Right atrium auricular region (tissue), 2 donors: ENCODE results near the gene LUZP2. TPM values are rescaled to one million over a fixed set of nuclear protein-coding genes. Genes with fewer than 3 reads are reported as not detected.
A peak's percentile ranks its signal among the peaks of the same experiment; 100 is the strongest.

Experiments
- DNase-seq: peaks from one replicate; pipeline ENCODE4 v3.0.0-alpha.2; 2019; ENCODE audit warnings: low spot score
- H3K27ac ChIP-seq, 2 donors: fragments of 200-600 bp; sonication (generic); 1 replicate in 1 of 2; 2 replicates in 1 of 2; pipeline ENCODE4 v1.5.1; 2016 to 2019
- H3K27me3 ChIP-seq, 2 donors: fragments of 200-600 bp; sonication (generic); one replicate each; pipeline versions ENCODE4 v1.5.1 to v1.6.0; 2017 to 2019
- H3K36me3 ChIP-seq: fragments of 200-600 bp; sonication (generic); one replicate; pipeline ENCODE4 v1.5.1; 2016
- H3K4me1 ChIP-seq, 2 donors: fragments of 200-600 bp; sonication (generic); one replicate each; pipeline versions ENCODE4 v1.5.1 to v1.6.0; 2017 to 2019
- H3K4me3 ChIP-seq, 2 donors: fragments of 200-600 bp; sonication (generic); 1 replicate in 1 of 2; 2 replicates in 1 of 2; pipeline ENCODE4 v1.5.1; 2017 to 2019; ENCODE audit warnings: mild to moderate bottlenecking in 1 of 2, moderate library complexity in 1 of 2
- H3K9me3 ChIP-seq, 2 donors: fragments of 200-600 bp; sonication (generic); one replicate each; pipeline ENCODE4 v1.5.1; 2019
- total RNA-seq, 2 donors: library from RNA; depleted of rRNA; stranded (reverse); fragments of >200 nt; gene quantifications; one replicate each; pipeline ENCODE4 v1.1.0, GENCODE V29; 2016
- TF ChIP-seq, protein P1 (sequence below), 2 donors: fragments of 200-600 bp; sonication (generic); IDR thresholded peaks; one replicate each; pipeline ENCODE4 v1.5.1; 2019; ENCODE audit warnings: antibody characterized with exemption in 2 of 2

LUZP2 gene
- under 1 TPM in 1 of 2 donors, not detected in 1; 0.19 TPM for total RNA-seq

DNA sequence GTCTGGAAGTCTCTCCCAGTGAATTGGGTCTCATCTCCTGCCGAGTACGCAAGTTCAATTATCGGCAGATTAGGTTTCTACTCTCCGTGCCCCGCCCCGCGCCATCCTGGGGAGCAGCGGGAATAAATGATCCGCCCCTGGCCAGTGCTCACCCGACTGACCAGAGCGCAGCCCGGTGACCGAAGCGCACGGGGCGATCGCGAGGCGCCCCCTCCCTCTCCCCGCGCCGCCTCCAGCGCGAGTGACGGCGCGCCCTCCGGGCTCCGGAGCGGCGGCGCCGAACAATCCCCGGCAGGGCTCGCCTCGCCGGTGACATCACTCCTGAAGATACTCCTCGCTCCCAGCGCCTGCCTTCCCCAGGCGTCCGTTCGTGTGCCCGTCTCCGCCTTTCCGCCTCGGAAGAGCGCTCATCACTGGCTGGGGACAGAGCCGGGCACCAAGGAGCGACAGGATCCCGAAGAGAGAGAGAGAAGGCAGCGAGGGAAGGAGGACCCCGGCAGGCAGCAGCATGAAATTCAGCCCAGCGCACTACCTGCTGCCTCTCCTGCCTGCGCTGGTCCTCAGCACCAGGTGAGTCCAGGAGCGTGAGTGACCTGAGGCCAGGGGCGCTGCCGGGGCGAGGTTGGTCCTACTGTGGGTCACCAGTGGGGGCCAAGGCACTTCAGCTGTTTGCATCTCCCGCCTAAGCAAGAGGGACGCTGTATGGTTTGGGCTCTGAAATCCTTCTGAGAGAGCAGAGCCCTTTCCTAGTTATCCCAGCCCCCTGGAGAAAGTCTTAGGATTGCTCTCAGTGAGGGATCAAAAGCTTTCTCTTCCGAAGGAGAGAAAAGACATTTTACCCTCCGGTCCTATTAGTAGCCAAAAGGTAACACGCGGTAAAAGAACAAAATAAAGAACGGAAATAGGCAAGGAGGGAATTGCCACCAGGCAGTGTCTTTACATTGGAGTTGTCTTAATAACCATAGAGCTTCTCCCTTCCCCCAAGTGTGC, at the start of gene LUZP2:
Gene LUZP2, plus strand, starts transcription at position 318 of the 990 bp plus-strand sequence.
- no peaks in the 10 kb centered on the region for H3K9me3 ChIP-seq
- no peak for DNase-seq
- peaks cover 0 to 3% of the 10 kb centered on the region in 2 donors for H3K27me3 ChIP-seq
- TF ChIP-seq, protein P1, sequence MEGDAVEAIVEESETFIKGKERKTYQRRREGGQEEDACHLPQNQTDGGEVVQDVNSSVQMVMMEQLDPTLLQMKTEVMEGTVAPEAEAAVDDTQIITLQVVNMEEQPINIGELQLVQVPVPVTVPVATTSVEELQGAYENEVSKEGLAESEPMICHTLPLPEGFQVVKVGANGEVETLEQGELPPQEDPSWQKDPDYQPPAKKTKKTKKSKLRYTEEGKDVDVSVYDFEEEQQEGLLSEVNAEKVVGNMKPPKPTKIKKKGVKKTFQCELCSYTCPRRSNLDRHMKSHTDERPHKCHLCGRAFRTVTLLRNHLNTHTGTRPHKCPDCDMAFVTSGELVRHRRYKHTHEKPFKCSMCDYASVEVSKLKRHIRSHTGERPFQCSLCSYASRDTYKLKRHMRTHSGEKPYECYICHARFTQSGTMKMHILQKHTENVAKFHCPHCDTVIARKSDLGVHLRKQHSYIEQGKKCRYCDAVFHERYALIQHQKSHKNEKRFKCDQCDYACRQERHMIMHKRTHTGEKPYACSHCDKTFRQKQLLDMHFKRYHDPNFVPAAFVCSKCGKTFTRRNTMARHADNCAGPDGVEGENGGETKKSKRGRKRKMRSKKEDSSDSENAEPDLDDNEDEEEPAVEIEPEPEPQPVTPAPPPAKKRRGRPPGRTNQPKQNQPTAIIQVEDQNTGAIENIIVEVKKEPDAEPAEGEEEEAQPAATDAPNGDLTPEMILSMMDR (IDR thresholded peaks at IDR 0.05), result no peak
- H3K27ac ChIP-seq, result no peak within 1 kb of the TSS
- H3K4me3 ChIP-seq, result peak within 1 kb of the TSS in 1 of 2 donors; percentile 41
- H3K4me1 ChIP-seq, result no peaks in the 10 kb centered on the region
- no peaks in the 10 kb centered on the region for H3K36me3 ChIP-seq

DNA sequence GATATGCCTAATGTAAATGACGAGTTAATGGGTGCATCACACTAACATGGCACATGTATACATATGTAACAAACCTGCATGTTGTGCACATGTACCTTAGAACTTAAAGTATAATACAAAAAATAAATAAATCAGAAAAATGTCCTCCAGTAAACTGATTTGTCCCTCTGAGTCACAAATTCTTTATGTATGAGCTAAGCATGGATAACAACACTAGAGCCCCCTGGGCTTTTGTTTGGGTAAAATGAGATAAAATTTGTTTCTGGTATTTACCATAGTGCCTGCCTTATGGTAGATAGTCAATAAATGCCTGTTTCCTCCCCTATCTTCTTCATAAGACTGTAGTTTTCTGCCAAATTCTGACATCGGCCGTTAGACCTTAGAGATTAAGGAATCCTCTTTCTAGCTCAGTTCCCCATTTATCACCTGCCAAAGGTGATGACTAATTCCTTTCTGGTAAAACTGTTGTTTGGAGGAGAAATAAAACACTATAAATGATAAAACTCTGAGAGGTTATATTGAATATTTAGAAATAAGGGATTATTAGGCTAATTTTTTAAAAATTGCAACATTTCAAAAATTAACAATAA, 43.6 kb upstream of the LUZP2 start:
- Histone ChIP-seq H3K36me3 (no peaks in the 10 kb centered on the region), H3K27me3 (no peaks in the 10 kb centered on the region), H3K27ac (no peak overlapping the region), H3K4me3 (no peak overlapping the region), H3K9me3 (no peaks in the 10 kb centered on the region), H3K4me1 (no peaks in the 10 kb centered on the region)
- DNase-seq, result no peak
- TF ChIP-seq, protein P1 (IDR thresholded peaks at IDR 0.05), result no peak

DNA sequence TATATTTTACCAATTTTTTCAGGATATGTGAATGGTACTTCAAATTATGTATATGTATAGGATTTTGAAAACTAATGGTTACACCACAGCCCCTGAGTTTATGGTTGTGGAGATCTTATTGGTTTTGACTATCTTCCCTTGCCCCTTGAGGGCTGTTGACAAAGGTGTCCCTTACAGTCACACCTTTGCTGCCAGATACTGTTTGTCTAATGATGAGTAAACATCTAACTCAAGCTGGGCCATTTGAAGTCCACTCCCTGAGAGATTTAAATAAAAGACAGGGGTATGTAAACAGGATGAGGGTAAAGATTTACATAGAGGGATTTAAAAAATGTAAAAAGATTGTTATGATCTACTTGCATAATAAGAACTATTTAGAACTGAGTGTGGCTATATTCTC, 38.9 kb upstream of the LUZP2 start:
- H3K9me3 ChIP-seq, result no peaks in the 10 kb centered on the region
- TF ChIP-seq, protein P1 (IDR thresholded peaks at IDR 0.05), result no peak
- no peaks in the 10 kb centered on the region for H3K36me3 ChIP-seq
- no peak overlapping the region for H3K4me3 ChIP-seq
- no peak for DNase-seq
- H3K4me1 ChIP-seq, result no peaks in the 10 kb centered on the region
- H3K27me3 ChIP-seq, result no peaks in the 10 kb centered on the region
- H3K27ac ChIP-seq, result no peak overlapping the region

DNA sequence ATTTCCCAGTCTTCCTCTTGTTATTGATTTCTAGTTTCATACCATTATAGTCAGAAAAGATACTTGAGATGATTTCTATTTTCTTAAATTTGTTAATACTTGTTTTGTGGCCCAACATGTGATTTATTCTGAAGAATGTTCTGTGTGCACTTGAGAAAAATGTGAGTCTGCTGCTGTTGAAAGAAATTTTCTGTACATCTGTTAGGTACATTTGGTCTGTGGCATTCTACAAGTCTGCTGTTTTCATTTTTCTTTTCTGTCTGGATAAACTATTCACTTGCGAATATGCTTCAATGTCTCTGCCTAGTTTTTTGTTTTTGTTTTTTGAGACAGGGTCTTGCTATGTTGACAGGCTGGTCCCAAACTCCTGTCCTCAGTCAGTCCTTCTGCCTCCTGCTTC, 26.4 kb upstream of the LUZP2 start:
- Histone ChIP-seq H3K4me1 (no peaks in the 10 kb centered on the region), H3K27ac (no peak overlapping the region), H3K36me3 (no peaks in the 10 kb centered on the region), H3K9me3 (peaks cover 0 to 7% of the 10 kb centered on the region in 2 donors), H3K27me3 (no peaks in the 10 kb centered on the region), H3K4me3 (no peak overlapping the region)
- DNase-seq, result no peak
- TF ChIP-seq, protein P1 (IDR thresholded peaks at IDR 0.05), result no peak

DNA sequence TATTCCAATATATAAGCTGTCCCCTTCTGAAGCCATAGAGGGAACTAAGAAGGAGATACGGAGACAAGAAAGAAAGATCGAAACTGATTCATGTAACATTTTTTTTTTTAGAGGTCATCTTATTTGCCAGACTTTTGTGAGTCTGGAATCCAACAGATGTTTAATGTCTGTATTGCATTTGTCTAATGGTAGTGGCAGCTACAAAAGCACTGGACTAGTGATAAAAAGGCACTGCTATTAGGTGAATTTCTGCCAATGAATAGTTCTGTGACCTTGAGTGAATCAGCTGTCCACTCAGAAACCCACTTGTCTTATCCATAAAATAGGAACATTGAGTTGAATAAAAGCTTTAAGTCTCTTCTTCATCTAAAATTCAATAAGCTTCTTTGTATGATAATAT, 25.8 kb upstream of the LUZP2 start:
- Histone ChIP-seq H3K4me1 (no peaks in the 10 kb centered on the region), H3K4me3 (no peak overlapping the region), H3K36me3 (no peaks in the 10 kb centered on the region), H3K27me3 (no peaks in the 10 kb centered on the region), H3K27ac (no peak overlapping the region), H3K9me3 (peaks cover 0 to 10% of the 10 kb centered on the region in 2 donors)
- DNase-seq, result no peak
- TF ChIP-seq, protein P1 (IDR thresholded peaks at IDR 0.05), result no peak
